MM.1S (cell line): ENCODE data around the gene SMARCAD1.
"Not testable (repeated sequence)": the region's sequence is repeated elsewhere in the genome, so short reads cannot be mapped to it uniquely, and the experiment has no call there.

Experiments used
- DNase-seq: peaks from one replicate; pipeline ENCODE4 v3.0.0-alpha.2; 2015
- H2AFZ ChIP-seq: fragments of 300-600 bp; sonication (generic); 2 replicates; pipeline ENCODE4 v1.6.0; 2016; ENCODE audit warnings: antibody characterized with exemption, low read length
- H3F3A ChIP-seq: fragments of 300-600 bp; sonication (generic); 2 replicates; pipeline ENCODE4 v1.6.1; 2016; ENCODE audit warnings: mild to moderate bottlenecking, antibody characterized with exemption, low read length, moderate library complexity, mixed read lengths; ENCODE audit not compliant: insufficient read depth
- H3K27ac ChIP-seq: fragments of 300-600 bp; sonication (generic); 2 replicates; pipeline ENCODE4 v1.5.1; 2016; ENCODE audit warnings: mild to moderate bottlenecking, low read length
- H3K27me3 ChIP-seq: fragments of 300-600 bp; sonication (generic); replicated peaks from 2 replicates; pipeline ENCODE4 v1.6.0; 2016; ENCODE audit warnings: low read length; ENCODE audit not compliant: insufficient read depth
- H3K36me3 ChIP-seq: fragments of 300-600 bp; sonication (generic); replicated peaks from 2 replicates; pipeline ENCODE4 v1.6.1; 2016; ENCODE audit warnings: mild to moderate bottlenecking, low read length, mixed read lengths; ENCODE audit not compliant: insufficient read depth
- H3K4me1 ChIP-seq: fragments of 300-600 bp; sonication (generic); 2 replicates; pipeline ENCODE4 v1.6.1; 2016; ENCODE audit warnings: low read length, mixed read lengths
- H3K4me2 ChIP-seq: fragments of 300-600 bp; sonication (generic); 2 replicates; pipeline ENCODE4 v1.6.0; 2016; ENCODE audit warnings: low read depth, low read length
- H3K4me3 ChIP-seq: fragments of 300-600 bp; sonication (generic); 2 replicates; pipeline ENCODE4 v1.5.1; 2016; ENCODE audit warnings: low read length, mixed read lengths
- H3K79me2 ChIP-seq: fragments of 300-600 bp; sonication (generic); 2 replicates; pipeline ENCODE4 v1.6.1; 2016; ENCODE audit warnings: mixed run types, low read length, mixed read lengths
- H3K9ac ChIP-seq: fragments of 300-600 bp; sonication (generic); 2 replicates; pipeline ENCODE4 v1.6.1; 2016; ENCODE audit warnings: low read length, mixed read lengths
- H3K9me2 ChIP-seq: fragments of 300-600 bp; sonication (generic); replicated peaks from 2 replicates; pipeline ENCODE4 v1.6.1; 2016; ENCODE audit warnings: mild to moderate bottlenecking, low read length, mixed read lengths; ENCODE audit not compliant: insufficient read depth
- H3K9me3 ChIP-seq: fragments of 300-600 bp; sonication (generic); replicated peaks from 2 replicates; pipeline ENCODE4 v1.6.1; 2016; ENCODE audit warnings: mild to moderate bottlenecking, low read length, mixed read lengths; ENCODE audit not compliant: insufficient read depth
- H4K20me1 ChIP-seq: fragments of 300-600 bp; sonication (generic); 2 replicates; pipeline ENCODE4 v1.6.1; 2016; ENCODE audit warnings: mild to moderate bottlenecking, low read length, moderate library complexity, mixed read lengths; ENCODE audit not compliant: insufficient read depth
- CTCF ChIP-seq: fragments of 300-600 bp; sonication (generic); IDR thresholded peaks from 2 replicates; pipeline ENCODE4 v1.5.1; 2016; ENCODE audit warnings: antibody characterized with exemption, low read length, mixed read lengths
- EZH2 ChIP-seq: fragments of 300-600 bp; sonication (generic); optimal IDR thresholded peaks from 2 replicates; pipeline ENCODE3; 2017; ENCODE audit warnings: low read depth, mild to moderate bottlenecking, antibody characterized with exemption, low read length, mixed read lengths
- EZH2phosphoT487 ChIP-seq: fragments of 300-600 bp; sonication (generic); IDR thresholded peaks from 2 replicates; pipeline ENCODE4 v1.6.1; 2018; ENCODE audit warnings: antibody characterized with exemption, low read length

SMARCAD1 gene

DNA sequence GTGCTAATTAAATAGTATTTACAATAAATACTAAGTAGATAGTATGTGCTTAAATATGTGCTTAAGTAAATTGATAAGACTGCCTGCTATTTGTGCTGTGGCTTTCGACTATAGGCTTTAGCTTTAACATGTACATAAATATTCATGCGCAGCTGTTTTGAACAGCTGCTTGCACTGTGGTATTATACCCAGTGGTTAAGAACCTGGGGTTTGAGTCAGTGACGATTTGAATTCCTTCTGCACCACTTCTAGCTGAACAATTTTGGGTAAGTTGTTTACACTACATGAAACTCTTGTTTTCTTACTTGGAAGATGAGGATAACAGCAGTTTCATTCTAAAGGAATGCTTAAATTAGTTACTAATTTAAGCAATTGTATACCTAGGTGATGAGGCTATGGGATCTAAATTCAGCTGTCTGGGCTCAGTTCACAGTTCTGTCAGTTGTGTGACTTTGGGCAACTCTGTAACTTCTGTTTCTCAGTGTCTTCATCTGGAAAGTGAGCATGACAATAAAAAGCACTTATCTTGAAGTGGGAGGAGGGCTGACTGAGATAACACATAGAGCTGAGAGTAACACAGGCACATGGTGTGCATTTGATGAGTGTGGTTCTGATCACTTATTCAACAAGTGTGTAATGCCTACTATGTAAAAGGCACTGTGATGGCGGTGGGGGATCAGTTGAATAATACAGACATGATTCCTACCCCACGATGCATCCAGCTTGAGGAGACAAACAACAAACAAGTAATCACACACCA is 98.0 kb downstream of the SMARCAD1 start:
- Histone ChIP-seq H3K27ac (no peak overlapping the region), H3K9me2 (no peaks in the 10 kb centered on the region), H3K79me2 (no peaks in the 10 kb centered on the region), H3K27me3 (no peaks in the 10 kb centered on the region), H4K20me1 (no peaks in the 10 kb centered on the region), H2AFZ (no peak overlapping the region), H3K9ac (no peak overlapping the region), H3K9me3 (no peaks in the 10 kb centered on the region), H3K4me2 (no peak overlapping the region), H3K4me3 (no peak overlapping the region), H3K4me1 (no peaks in the 10 kb centered on the region), H3F3A (no peaks in the 10 kb centered on the region), H3K36me3 (no peaks in the 10 kb centered on the region)
- TF ChIP-seq EZH2phosphoT487 (no peak), CTCF (no peak)
- DNase-seq: no peak

DNA sequence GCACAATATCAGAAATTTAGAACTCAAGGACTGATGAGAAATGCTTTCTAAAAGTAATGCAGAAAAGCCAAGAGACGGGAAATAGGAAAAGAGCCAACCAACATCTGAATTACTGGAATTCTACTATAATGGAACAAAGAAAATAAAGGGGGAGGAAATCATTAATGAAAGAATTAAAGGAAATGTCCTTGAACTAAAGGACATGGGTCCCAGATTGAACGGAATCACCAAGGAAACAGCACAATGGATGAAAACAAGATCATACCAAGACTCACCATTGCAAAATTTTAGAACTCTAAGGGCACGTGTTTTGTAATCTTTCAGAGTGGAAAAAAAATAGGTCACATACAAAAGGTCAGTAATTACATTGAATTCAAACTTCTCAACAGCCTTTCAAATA is 99.0 kb downstream of the SMARCAD1 start:
- no peak overlapping the region for H3K4me2 ChIP-seq
- no peak overlapping the region for H2AFZ ChIP-seq
- TF ChIP-seq EZH2phosphoT487 (no peak), EZH2 (no peak), CTCF (no peak)
- no peaks in the 10 kb centered on the region for H4K20me1 ChIP-seq
- H3F3A ChIP-seq: no peaks in the 10 kb centered on the region
- no peaks in the 10 kb centered on the region for H3K27me3 ChIP-seq
- DNase-seq: no peak
- H3K4me3 ChIP-seq: no peak overlapping the region
- H3K36me3 ChIP-seq: no peaks in the 10 kb centered on the region
- no peaks in the 10 kb centered on the region for H3K9me2 ChIP-seq
- H3K79me2 ChIP-seq: no peaks in the 10 kb centered on the region
- H3K27ac ChIP-seq: no peak overlapping the region
- no peaks in the 10 kb centered on the region for H3K4me1 ChIP-seq
- H3K9me3 ChIP-seq: no peaks in the 10 kb centered on the region
- H3K9ac ChIP-seq: no peak overlapping the region

- no peaks in the 10 kb centered on the region for H3K4me1 ChIP-seq
- H4K20me1 ChIP-seq: no peaks in the 10 kb centered on the region
- no peaks in the 10 kb centered on the region for H3K9me2 ChIP-seq
- H3K27me3 ChIP-seq: no peaks in the 10 kb centered on the region
- H3K36me3 ChIP-seq: no peaks in the 10 kb centered on the region
- no peak overlapping the region for H3K27ac ChIP-seq
- H3F3A ChIP-seq: no peaks in the 10 kb centered on the region
- no peaks in the 10 kb centered on the region for H3K79me2 ChIP-seq
- no peak overlapping the region for H3K9ac ChIP-seq
- DNase-seq: no peak
- no peak overlapping the region for H2AFZ ChIP-seq
- H3K9me3 ChIP-seq: no peaks in the 10 kb centered on the region
- H3K4me2 ChIP-seq: no peak overlapping the region
- TF ChIP-seq EZH2 (no peak), CTCF (no peak), EZH2phosphoT487 (no peak)
- H3K4me3 ChIP-seq: no peak overlapping the region
Observed at GRCh38 chr4:94307231-94307871, 99.7 kb downstream of the SMARCAD1 start.

DNA sequence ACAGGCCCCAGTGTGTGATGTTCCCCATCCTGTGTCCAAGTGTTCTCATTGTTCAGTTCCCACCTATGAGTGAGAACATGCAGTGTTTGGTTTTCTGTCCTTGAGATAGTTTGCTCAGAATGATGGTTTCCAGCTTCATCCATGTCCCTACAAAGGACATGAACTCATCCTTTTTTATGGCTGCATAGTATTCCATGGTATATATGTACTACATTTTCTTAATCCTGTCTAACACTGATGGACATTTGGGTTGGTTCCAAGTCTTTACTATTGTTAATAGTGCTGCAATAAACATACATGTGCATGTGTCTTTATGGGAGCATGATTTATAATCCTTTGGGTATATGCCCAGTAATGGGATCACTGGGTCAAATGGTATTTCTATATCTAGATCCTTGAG is 112.3 kb downstream of the SMARCAD1 start:
- H3K27ac ChIP-seq, H3K9ac ChIP-seq, H3K27me3 ChIP-seq, H3K4me3 ChIP-seq, DNase-seq, H3K9me2 ChIP-seq, H2AFZ ChIP-seq, H3K36me3 ChIP-seq, H3K4me2 ChIP-seq, H3F3A ChIP-seq, H3K79me2 ChIP-seq, H3K4me1 ChIP-seq, H4K20me1 ChIP-seq, H3K9me3 ChIP-seq: not testable (repeated sequence)
